A673 (cell line): ENCODE data around the gene SMIM24. TPM values are rescaled to one million over a fixed set of nuclear protein-coding genes. Genes with fewer than 3 reads are reported as not detected.

ENCODE experiments used
- BruUV-seq: library from RNA; stranded (reverse); fragments of 400-500 nt; replicated peaks from 2 replicates; lab custom pipeline; 2021; lab: Mats Ljungman, UMichigan
- CTCF ChIA-PET: fragments of 300-600 bp; sonication (Branson Sonifier 250); formaldehyde crosslinking; loops from one replicate; lab custom pipeline; 2022; ENCODE audit warnings: antibody characterized with exemption; lab: Charles Lee
- POLR2A ChIA-PET: fragments of 300-600 bp; sonication (Branson Sonifier 250); formaldehyde crosslinking; loops from one replicate; lab custom pipeline; 2022; ENCODE audit warnings: antibody characterized with exemption; ENCODE audit not compliant: low non-redundant PET; lab: Charles Lee
- DNase-seq: peaks from one replicate; pipeline ENCODE4 v3.0.0-alpha.2; 2015; ENCODE audit warnings: low spot score
- H3K27ac ChIP-seq: fragments of 200-600 bp; sonication (generic); 2 replicates; pipeline ENCODE4 v1.5.1; 2016; ENCODE audit warnings: mixed run types, low read depth, mild to moderate bottlenecking, mixed read lengths, antibody characterized with exemption, low read length; ENCODE audit not compliant: poor library complexity, severe bottlenecking
- H3K27me3 ChIP-seq: fragments of 200-600 bp; sonication (generic); replicated peaks from 2 replicates; pipeline ENCODE4 v1.6.1; 2017; ENCODE audit warnings: mixed run types, low read depth, mild to moderate bottlenecking, mixed read lengths, antibody characterized with exemption, low read length; ENCODE audit not compliant: insufficient read depth, poor library complexity
- H3K36me3 ChIP-seq: fragments of 200-600 bp; sonication (generic); 2 replicates; pipeline ENCODE4 v1.6.1; 2016; ENCODE audit warnings: mixed run types, mild to moderate bottlenecking, mixed read lengths, antibody characterized with exemption, low read length; ENCODE audit not compliant: insufficient read depth, poor library complexity, severe bottlenecking
- H3K4me1 ChIP-seq: fragments of 200-600 bp; sonication (generic); 2 replicates; pipeline ENCODE4 v1.6.1; 2017; ENCODE audit warnings: mixed run types, mild to moderate bottlenecking, mixed read lengths, antibody characterized with exemption, low read length; ENCODE audit not compliant: insufficient read depth, poor library complexity, severe bottlenecking
- H3K4me3 ChIP-seq: fragments of 200-600 bp; sonication (generic); 2 replicates; pipeline ENCODE4 v1.5.1; 2016; ENCODE audit warnings: low read depth, mixed run types, mild to moderate bottlenecking, mixed read lengths, low read length; ENCODE audit not compliant: poor library complexity, severe bottlenecking
- H3K9me3 ChIP-seq: fragments of 200-600 bp; sonication (generic); 2 replicates; pipeline ENCODE4 v1.6.1; 2016; ENCODE audit warnings: mixed run types, low read depth, mild to moderate bottlenecking, mixed read lengths, antibody characterized with exemption, low read length; ENCODE audit not compliant: poor library complexity, severe bottlenecking
- CTCF ChIP-seq: fragments of 300-800, 200-600 bp; sonication (generic); conservative IDR thresholded peaks from 2 replicates; pipeline ENCODE4 v1.5.1; 2017; ENCODE audit warnings: low read depth, mild to moderate bottlenecking, antibody characterized with exemption, low read length, moderate library complexity, mixed read lengths
- EZH2 ChIP-seq: fragments of 200-600 bp; sonication (generic); IDR thresholded peaks from 2 replicates; pipeline ENCODE4 v1.6.1; 2017; ENCODE audit warnings: borderline replicate concordance, low read depth, mild to moderate bottlenecking, mixed read lengths, antibody characterized with exemption, low read length; ENCODE audit not compliant: poor library complexity, severe bottlenecking
- intact Hi-C: fragments of 100-400 bp; cut with micrococcal nuclease; formaldehyde crosslinking; loops from one replicate; pipeline ENCODE4 v1.10.0; 2022; ENCODE audit not compliant: unreplicated experiment
- total RNA-seq: library from RNA; stranded (reverse); gene quantifications from 2 replicates; pipeline ENCODE4 v1.2.3, GENCODE V29; 2021

The SMIM24 gene
- total RNA-seq, 1 experiment from 2014 or later = not detected

GRCh38 chr19:3465552-3465951 lies 14.8 kb downstream of the SMIM24 start:
- ChIA-PET POLR2A (no interaction called here), CTCF (interaction anchor here (0.7 kb wide), 1 partner anchor 20 kb away, joined by 9 read pairs; no protein-coding TSS in a partner anchor)
- TF ChIP-seq CTCF (0 out of 2 replicates have a peak, but pooled peaks have one; percentile 8), EZH2 (no peak)
- H3K27me3 ChIP-seq = peaks cover 3% of the 10 kb centered on the region
- DNase-seq = no peak
- no peak overlapping the region for H3K27ac ChIP-seq
- no peaks in the 10 kb centered on the region for H3K4me1 ChIP-seq
- intact Hi-C loops = no loop called here
- no peak overlapping the region for H3K4me3 ChIP-seq
- H3K36me3 ChIP-seq = peaks cover 5% of the 10 kb centered on the region
- TSS peak; percentile 27 for BruUV-seq
- H3K9me3 ChIP-seq = no peaks in the 10 kb centered on the region

- TF ChIP-seq CTCF (no peak), EZH2 (no peak)
Measured at GRCh38 chr19:3464587-3465235, 15.6 kb downstream of the SMIM24 start.

GRCh38 chr19:3463714-3464586 lies 16.4 kb downstream of the SMIM24 start:
- POLR2A ChIA-PET = no interaction called here
- CTCF ChIA-PET = no interaction called here

More at GRCh38 chr19:3464587-3465235, 15.6 kb downstream of the SMIM24 start:
- POLR2A ChIA-PET = interaction anchor here (0.7 kb wide), 1 partner anchor 25 kb away, joined by 15 read pairs; no protein-coding TSS in a partner anchor
- Histone ChIP-seq H3K36me3 (peaks cover 5% of the 10 kb centered on the region), H3K27ac (no peak overlapping the region), H3K27me3 (peaks cover 3% of the 10 kb centered on the region), H3K4me3 (no peak overlapping the region), H3K4me1 (no peaks in the 10 kb centered on the region), H3K9me3 (no peaks in the 10 kb centered on the region)
- no peak for DNase-seq
- intact Hi-C loops = no loop called here
- CTCF ChIA-PET = interaction anchor here (0.7 kb wide), 1 partner anchor 21 kb away, joined by 9 read pairs; no protein-coding TSS in a partner anchor
- no TSS peak for BruUV-seq

More at GRCh38 chr19:3463714-3464586, 16.4 kb downstream of the SMIM24 start:
- no peak overlapping the region for H3K4me3 ChIP-seq
- BruUV-seq = no TSS peak
- H3K36me3 ChIP-seq = peaks cover 5% of the 10 kb centered on the region
- DNase-seq = no peak
- intact Hi-C loops = no loop called here
- H3K27me3 ChIP-seq = no peaks in the 10 kb centered on the region
- TF ChIP-seq CTCF (no peak), EZH2 (no peak)
- no peaks in the 10 kb centered on the region for H3K9me3 ChIP-seq
- no peaks in the 10 kb centered on the region for H3K4me1 ChIP-seq
- H3K27ac ChIP-seq = no peak overlapping the region
